Jurkat, Clone E6-1 (cell line): ENCODE measurements around the gene LRFN5.
"Not testable (repeated sequence)": the region's sequence is repeated elsewhere in the genome, so short reads cannot be mapped to it uniquely, and the experiment has no call there.

Experiments used
- DNase-seq: peaks from one replicate; pipeline ENCODE4 v3.0.0-alpha.2; 2011; ENCODE audit warnings: low read depth, low spot score
- H3K4me3 ChIP-seq: 2 replicates; pipeline ENCODE4 v1.5.1; 2011; ENCODE audit warnings: mild to moderate bottlenecking, low read length, control low read depth, moderate library complexity

LRFN5 gene

DNA sequence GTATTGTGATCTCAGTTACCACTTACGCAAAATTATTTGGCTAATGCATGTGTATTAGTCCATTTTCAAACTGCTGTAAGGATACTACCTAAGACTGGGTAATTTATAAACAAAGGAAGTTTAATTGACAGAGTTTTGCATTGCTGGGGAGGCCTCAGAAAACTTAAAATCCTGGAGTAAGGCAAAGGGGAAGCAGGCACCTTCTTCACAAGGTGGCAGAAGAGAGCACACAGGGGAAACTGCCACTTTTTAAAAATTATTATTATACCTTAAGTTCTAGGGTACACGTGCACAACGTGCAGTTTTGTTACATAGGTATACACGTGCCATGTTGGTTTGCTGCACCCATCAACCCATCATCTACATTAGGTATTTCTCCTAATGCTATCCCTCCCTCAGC lies 143.9 kb downstream of the LRFN5 start:
- not testable (repeated sequence) for H3K4me3 ChIP-seq, DNase-seq

DNA sequence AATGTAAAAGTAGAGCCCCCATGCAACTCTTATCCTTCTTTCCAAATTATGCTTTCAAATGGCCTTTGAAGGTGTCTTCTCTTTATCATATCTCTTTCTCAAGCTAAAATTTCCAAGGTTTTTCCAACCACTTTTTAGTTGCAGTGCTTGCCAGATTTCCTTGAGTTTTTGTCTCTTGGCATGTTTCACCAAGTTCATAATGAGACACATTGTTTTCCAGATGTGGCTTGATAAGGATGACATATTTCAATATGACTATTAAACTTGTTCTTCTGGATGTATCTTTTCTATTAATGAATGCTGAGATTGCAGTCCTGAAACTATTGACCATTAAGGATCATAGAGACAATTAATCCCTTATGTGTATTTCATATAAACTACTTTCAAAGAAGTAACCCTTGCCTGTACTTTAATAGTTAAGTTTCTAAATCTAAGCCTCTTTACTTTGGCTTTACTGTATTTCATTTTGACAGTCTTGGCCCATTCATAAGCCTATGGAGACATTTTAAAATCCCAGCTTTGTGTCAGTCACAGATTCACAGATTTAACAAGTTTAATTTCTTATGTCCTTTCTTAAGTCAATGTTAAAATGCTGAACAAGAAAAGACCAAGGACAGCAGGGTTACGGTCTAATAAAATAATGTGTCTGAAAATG lies 151.5 kb downstream of the LRFN5 start:
- H3K4me3 ChIP-seq, result no peak overlapping the region
- no peak for DNase-seq

DNA sequence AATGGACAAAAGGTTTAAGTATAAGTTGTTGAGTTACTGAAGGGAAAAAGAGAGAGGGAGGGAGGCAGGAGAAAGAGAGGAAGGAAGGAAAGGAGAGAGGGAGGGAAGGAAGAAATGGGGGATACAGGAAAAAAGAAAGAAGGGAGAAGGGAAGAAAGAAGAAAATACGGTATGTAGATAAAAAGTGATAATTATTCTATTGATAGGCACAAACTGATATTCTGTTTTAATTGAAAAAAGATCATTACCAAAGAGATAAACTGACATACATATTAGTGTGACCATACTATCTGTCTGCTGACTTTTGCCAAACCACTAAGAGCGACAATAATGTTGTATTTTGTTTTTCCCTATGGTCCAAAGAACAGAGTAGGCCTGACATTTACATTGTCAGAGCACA lies 154.5 kb downstream of the LRFN5 start:
- DNase-seq, result no peak
- H3K4me3 ChIP-seq, result no peak overlapping the region

DNA sequence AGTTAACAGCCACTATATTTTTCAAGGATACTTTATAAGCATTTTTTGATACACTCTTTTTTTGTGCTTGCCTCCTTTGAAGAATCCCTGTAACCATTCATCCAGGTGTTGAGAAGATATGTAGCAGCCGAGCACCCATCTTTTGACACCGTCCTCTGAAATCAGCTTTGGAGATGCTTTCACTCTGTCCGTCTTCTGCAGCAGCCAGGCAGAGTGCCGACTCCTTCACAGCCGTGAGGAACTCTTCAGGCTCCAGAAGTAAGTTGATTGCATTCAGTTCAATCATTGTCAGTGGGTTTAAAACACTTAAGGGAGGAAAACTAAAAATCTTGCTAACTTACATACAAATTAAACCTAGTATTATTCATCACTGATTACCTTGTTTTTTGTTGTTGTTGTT lies 160.1 kb downstream of the LRFN5 start:
- no peak overlapping the region for H3K4me3 ChIP-seq
- DNase-seq, result no peak

DNA sequence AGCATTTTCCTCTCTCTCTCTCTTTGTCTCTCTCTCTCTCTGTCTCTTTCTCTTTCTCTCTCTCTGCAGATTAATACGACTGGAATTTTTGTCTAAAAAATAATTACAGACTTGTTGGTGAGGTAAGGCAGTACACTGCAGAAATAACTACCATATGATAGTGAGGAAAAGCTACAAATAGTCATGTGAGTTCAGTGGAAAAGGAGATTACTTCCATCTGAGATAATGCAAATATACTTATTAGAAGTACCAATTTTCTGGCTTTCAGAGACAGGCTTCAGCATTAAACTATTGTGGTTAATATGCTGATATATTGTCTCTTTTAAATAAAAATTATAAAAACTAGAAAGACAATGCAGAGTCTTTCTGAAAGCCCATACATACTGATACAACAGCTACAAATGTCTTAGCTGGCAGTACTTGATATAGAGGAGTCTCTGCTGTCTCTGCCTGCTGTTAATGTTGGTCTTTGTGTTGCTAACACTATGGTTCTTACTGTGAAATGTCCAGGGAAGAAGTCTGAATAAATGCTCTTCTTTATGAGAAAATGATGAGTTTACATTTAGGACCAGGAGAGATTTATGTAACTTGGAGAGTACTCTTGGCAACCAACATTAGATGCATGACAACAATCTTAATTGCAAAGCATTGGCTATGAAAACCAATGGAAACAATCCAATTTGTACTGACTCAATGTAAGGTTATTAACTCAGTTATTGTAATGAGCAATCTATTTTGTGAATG lies 167.0 kb downstream of the LRFN5 start:
- H3K4me3 ChIP-seq, result no peak overlapping the region
- DNase-seq, result no peak

DNA sequence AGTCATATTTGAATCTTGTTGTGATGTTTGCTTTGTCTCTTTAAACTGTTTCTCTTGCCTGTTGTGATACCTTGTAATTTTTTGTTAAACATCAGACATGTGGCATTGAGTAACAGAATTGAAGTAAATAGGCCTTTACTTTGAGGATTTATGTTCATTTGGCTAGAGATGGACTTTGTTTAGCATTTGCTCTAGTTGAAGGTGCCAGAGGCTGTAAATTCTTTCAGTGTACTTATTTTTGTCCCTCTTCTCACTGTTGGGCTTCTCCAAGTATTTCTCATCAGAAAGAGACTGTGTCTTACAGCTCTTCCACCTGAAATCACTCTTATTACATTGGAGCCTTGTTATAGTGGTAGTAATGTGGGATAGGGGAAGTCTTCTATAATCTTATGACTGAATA lies 175.8 kb downstream of the LRFN5 start:
- no peak overlapping the region for H3K4me3 ChIP-seq
- DNase-seq, result no peak

DNA sequence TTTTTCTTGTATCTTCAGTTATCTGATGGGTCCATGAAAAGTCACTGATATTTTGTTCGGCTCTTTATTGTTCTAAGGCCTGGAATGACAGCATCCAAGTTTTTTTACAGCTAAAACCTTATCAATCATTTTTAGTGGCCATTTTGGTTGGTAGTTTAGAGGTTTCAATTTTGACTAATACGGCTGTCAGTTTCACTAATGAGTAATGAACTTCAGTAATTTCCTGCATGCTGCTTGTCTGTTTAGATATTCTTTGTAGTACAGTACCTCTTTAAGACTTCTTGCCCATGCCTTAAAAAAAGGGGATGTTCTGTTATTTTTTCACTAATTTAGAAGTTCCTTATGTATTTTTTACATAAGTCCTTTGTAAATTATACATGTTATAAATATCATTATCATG lies 176.7 kb downstream of the LRFN5 start:
- DNase-seq, result no peak
- H3K4me3 ChIP-seq, result no peak overlapping the region

DNA sequence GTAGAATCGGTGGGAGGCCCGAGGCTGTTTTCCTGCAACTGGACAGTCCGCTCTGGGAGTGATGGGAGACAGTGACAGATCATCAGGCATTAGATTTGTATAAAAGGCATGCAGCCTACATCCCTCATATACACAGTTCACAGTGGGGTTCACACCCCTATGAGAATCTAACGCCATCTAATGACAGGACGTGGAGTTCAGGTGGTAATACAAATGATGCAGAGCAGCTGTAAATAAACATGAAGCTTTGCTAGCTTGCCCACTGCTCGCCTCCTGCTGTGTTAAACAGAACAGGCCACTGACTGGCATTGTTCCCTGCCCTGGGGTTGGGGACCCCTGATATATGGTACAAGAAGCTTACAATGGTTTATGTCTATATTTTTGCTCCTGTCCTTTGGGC lies 179.0 kb downstream of the LRFN5 start:
- no peak overlapping the region for H3K4me3 ChIP-seq
- DNase-seq, result no peak

DNA sequence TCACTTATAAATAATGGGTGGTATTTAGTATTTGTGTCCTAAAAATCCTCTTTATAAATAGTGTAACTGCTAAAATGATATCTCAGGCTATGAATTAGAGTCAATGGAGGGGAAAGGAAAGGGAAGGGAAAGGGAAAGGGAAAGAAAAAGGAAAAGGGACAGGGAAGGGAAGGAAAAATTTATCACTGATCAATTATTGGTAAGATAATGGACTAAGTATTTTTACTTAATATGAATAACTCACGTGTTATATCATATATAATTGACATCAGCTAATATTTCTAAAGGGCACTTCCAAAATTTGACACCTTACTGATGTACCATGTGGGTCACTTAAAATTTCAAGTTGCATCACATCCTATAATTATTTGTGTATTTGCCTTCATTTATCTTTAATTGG lies 193.1 kb downstream of the LRFN5 start:
- no peak overlapping the region for H3K4me3 ChIP-seq
- DNase-seq, result no peak

DNA sequence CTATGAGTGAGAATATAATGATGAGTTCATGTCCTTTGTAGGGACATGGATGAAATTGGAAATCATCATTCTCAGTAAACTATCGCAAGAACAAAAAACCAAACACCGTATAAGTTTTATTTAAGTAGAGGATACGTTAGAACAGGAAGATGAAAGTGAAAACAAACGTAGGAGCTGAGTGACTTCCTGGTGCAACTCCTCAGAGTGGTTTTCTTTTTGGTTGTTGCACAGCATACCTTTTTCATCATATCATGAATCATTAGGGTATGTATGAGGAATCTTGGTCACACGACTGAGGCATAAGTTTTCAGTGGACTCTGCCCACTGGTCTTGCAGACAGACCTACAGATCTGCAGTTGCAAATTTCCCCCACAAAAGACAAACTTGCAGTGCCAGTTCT lies 199.0 kb downstream of the LRFN5 start:
- DNase-seq, result no peak
- H3K4me3 ChIP-seq, result no peak overlapping the region

DNA sequence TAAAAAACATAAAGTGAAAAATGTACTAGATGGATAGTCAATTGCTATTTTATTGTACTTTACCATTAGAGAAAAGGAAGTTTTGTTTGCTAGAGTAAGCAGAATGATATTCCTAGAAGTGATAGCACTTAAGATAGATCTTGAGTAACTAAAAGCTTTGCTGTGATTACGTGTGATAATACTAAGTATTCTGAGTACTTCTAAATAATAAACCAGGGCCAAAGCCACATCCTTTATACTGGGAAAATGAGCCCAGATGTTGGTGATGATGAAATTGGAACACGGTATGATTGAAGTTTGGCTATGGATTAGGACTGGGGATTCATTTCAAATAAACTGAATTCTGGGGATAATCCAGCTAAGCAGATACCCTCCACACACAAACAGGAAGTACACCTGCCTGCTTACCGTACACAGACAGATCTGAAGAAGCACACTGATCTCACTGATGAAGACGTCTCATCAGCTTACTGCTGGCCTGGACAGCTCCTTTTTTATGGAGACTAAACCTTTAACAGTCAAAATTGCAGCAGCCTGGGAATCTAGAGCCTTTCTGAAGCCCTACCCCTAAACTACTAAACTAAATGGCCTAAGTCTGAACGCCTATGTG lies 199.8 kb downstream of the LRFN5 start:
- DNase-seq, result no peak
- no peak overlapping the region for H3K4me3 ChIP-seq

DNA sequence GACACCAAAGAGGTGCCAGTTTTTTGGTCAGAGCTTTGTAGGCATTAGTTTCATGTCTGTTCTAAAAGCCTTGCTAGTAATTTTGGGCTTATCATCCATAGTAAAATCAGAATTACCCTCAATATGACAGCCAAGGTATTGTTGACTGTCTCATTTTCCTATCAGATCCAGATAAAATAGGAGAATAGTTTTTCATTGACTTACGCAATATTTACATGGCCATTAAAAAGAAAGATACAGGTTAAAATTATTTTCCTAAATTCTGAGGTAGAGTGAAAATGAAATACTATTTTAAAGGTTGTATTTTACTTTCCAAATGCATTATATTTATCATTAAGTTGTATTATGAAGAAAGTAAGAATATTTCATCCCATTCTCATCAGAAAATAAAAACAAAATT lies 203.7 kb downstream of the LRFN5 start:
- no peak overlapping the region for H3K4me3 ChIP-seq
- DNase-seq, result no peak

DNA sequence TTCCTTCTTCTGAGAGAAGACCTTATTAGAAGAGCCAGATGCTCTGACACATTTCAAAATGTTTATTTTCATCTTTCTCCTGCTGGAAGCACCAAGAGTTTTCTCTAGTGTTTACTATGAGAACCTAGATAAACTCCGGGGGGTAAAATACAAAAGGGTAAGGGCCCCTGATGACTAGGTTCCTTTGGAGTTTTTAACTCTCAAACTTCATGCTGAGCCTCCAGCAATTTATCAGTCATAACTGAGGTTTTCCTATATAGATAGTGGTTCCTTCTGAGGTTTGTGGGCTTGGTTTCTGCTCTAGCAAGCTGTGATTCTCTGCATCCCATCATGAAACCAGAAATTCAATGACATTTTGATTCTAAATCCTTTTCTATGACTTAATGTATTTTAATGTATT lies 210.9 kb downstream of the LRFN5 start:
- no peak for DNase-seq
- H3K4me3 ChIP-seq, result no peak overlapping the region

DNA sequence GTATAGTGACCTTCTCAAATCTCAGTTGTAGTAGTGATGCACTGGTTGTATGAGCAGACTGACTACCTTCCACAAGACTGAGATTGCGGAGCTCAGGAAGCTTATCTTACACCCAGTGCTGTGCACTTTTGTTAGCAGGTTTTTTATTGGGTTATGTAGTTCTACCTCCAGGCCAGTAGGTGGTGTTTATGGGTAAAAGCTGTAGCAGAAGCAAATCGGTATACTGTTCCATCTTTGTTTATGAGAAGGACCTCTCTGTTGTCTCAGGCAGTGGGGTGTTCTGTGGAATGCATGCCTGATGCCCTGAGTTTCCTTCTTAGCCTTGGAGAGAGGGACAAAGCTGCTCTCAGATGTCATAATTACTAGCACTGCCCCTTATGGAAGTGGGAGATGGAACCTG lies 217.8 kb downstream of the LRFN5 start:
- DNase-seq, result no peak
- H3K4me3 ChIP-seq, result no peak overlapping the region

DNA sequence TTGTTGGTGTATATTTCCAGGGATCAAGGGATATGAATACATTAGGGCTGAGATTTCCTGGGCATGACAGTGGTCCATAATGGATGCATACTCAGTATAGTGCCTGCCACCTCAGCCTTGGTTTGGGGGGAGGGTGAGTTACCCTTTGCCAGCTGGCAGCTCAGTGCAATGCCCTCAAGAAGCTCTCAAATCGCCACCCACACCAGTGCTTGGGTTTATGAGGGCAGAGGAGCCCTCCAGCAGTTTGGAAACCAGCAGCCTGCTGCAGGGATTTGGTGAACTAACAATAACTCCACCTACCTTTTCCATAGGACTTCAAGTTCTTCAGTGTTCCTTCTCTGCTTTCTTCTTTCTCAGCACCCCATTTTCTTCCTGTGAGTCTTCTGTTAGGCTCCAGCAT lies 218.9 kb downstream of the LRFN5 start:
- H3K4me3 ChIP-seq, result no peak overlapping the region
- DNase-seq, result no peak

DNA sequence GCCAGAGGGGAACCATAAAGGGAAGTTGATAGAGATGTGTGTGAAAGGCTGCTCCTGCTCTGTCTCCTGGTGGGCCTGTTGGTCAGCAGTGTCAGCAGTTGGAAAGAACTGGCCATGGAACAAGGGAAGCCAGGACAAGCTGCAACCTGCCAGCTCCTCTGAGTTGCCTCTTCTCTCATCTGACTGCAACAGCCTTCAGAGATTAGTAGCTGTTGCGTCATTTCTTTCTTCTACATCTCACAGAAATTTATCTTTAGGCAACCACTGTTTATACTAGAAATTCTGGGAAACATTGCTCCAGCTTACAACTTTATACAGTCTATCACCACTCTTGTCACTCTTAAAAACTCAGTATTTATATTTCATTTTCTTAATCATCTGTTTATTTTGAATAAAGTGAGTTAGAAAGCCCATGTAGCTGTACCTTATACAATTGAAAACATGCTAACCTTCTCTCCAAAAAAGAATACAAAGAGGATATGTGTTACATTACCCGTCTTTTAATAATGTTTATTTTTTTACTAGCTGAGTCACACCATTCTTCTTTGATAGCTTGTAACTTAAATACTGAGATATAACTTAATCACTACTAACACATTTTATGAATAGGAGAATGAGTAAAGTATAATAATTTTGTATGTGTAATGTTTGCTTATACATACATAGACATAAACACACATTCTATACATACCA lies 224.2 kb downstream of the LRFN5 start:
- H3K4me3 ChIP-seq, result no peak overlapping the region
- DNase-seq, result no peak

DNA sequence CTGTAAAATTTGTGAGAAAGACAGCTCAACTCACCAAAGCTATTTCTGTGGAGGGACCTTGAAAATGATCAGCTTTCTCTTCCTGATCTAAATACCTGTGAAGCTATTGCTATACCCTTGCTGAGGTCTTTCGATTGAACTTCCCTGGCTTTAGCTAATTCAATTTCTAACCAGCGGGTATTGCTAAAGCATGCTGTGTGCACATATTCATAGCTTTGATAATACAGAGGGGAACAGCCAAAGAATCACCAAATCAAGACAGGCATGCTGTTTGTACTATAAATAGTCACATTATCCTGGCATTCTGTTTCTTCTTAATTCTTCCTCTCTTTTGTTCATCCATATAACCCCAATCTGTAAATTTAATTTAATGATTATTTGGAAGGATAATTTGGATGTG lies 233.0 kb downstream of the LRFN5 start:
- no peak for DNase-seq
- H3K4me3 ChIP-seq, result no peak overlapping the region

DNA sequence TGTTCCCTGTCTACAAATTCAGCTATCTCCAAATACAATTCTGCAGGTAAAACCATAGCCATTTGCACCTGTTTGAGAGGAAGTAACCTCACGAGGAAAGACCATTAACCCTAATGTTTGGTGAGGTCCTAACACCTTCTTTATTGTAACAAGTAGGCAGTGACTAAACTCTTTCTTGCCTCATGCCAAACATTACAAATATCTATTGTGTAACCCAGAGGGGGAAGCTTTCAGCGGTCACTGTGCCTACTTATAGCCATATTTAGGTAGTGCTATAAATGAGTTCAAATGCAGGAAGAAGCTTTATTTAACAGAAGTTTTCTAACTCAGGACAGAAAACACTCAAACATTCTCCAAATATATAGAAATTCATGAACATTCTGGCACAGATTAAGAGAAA lies 252.7 kb downstream of the LRFN5 start:
- no peak overlapping the region for H3K4me3 ChIP-seq
- no peak for DNase-seq

DNA sequence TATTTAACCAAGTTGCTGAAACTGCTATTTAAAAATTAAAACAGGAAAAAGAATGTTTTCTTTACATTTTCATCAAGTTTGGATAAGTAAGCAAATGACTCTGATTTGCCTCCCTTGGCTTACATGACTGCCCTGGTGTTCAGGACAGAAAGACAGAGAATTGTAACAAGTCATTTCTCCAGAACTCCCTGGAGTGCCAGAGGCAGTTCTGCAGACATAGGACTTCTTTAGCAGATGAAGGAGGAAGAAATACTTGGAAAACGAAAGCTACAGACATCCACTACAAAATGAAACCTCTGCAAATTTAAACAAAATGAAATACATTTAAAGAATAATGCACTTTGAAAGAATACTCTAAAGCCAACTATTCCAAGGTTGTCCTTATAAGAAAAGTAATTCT lies 253.9 kb downstream of the LRFN5 start:
- H3K4me3 ChIP-seq, result no peak overlapping the region
- DNase-seq, result no peak

DNA sequence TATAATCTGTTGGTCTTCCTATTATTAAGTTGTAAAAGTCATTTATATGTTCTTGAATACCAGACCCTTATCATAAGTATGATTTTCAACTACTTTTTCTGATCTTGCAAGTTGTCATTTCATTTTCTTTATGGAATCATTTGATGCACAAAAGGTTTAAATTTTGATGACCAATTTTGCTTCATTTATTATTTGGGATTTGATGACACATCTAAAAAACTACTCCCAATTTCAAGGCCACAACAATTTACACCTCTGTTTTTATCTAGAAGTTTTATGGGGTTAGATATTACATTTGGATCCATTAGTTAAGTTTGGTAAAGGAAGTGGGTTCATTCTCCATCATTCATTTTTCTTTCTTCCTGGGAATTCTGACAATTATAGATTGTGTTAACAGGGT lies 259.2 kb downstream of the LRFN5 start:
- H3K4me3 ChIP-seq, result no peak overlapping the region
- no peak for DNase-seq
